ENCODE results near the gene HOXB8.

Gene HOXB8

GRCh38 chr17:48579760-48580554, 35.1 kb downstream of the HOXB8 start:
- H3K4me3 ChIP-seq (ENCODE audit: low read length): no peak overlapping the region
- H3K9me2 ChIP-seq (replicated peaks; ENCODE audit: insufficient read depth, low read length): no peaks in the 10 kb centered on the region
- H3K27me3 ChIP-seq (replicated peaks; ENCODE audit: insufficient read depth, low read length): no peaks in the 10 kb centered on the region
- H3K9me3 ChIP-seq (replicated peaks; ENCODE audit: insufficient read depth, low read length): no peaks in the 10 kb centered on the region
- H3K27ac ChIP-seq (ENCODE audit: low read length): no peak overlapping the region
- H3K4me1 ChIP-seq (ENCODE audit: low read length): peaks cover 8% of the 10 kb centered on the region
- no peak overlapping the region for H3K9ac ChIP-seq (ENCODE audit: low read length)
- H4K20me1 ChIP-seq (ENCODE audit: insufficient read depth, low read length): no peaks in the 10 kb centered on the region
- no peaks in the 10 kb centered on the region for H3F3A ChIP-seq (ENCODE audit: insufficient read depth, low read length)
- no peak overlapping the region for H3K4me2 ChIP-seq (ENCODE audit: low read depth, low read length)
- H3K79me2 ChIP-seq (ENCODE audit: low read length): peaks cover 12% of the 10 kb centered on the region
- no peaks in the 10 kb centered on the region for H3K36me3 ChIP-seq (replicated peaks; ENCODE audit: insufficient read depth, low read length)
- H2AFZ ChIP-seq (ENCODE audit: low read length): no peak overlapping the region
- no peak for DNase-seq
- no peak for TF ChIP-seq CTCF (IDR thresholded peaks at IDR 0.05; ENCODE audit: low read length)
- TF ChIP-seq EZH2phosphoT487 (IDR thresholded peaks at IDR 0.05; ENCODE audit: low read length): no peak
- TF ChIP-seq EZH2 (optimal IDR thresholded peaks at IDR 0.05; ENCODE audit: low read depth, low read length): no peak

- no peaks in the 10 kb centered on the region for H3K9me3 ChIP-seq (replicated peaks; ENCODE audit: insufficient read depth, low read length)
- H3K4me1 ChIP-seq (ENCODE audit: low read length): peaks cover 8% of the 10 kb centered on the region
- H3K27me3 ChIP-seq (replicated peaks; ENCODE audit: insufficient read depth, low read length): no peaks in the 10 kb centered on the region
- H3K4me2 ChIP-seq (ENCODE audit: low read depth, low read length): peak overlapping the region; percentile 86; the same call in 1 of the 2 replicates
- TF ChIP-seq EZH2phosphoT487 (IDR thresholded peaks at IDR 0.05; ENCODE audit: low read length): no peak
- no peak for TF ChIP-seq CTCF (IDR thresholded peaks at IDR 0.05; ENCODE audit: low read length)
- TF ChIP-seq EZH2 (optimal IDR thresholded peaks at IDR 0.05; ENCODE audit: low read depth, low read length): no peak
- no peaks in the 10 kb centered on the region for H3K36me3 ChIP-seq (replicated peaks; ENCODE audit: insufficient read depth, low read length)
- no peaks in the 10 kb centered on the region for H4K20me1 ChIP-seq (ENCODE audit: insufficient read depth, low read length)
- H3F3A ChIP-seq (ENCODE audit: insufficient read depth, low read length): no peaks in the 10 kb centered on the region
- no peak overlapping the region for H2AFZ ChIP-seq (ENCODE audit: low read length)
- H3K79me2 ChIP-seq (ENCODE audit: low read length): peaks cover 12% of the 10 kb centered on the region
- H3K27ac ChIP-seq (ENCODE audit: low read length): no peak overlapping the region
- H3K4me3 ChIP-seq (ENCODE audit: low read length): no peak overlapping the region
- no peak for DNase-seq
- no peak overlapping the region for H3K9ac ChIP-seq (ENCODE audit: low read length)
- H3K9me2 ChIP-seq (replicated peaks; ENCODE audit: insufficient read depth, low read length): no peaks in the 10 kb centered on the region
Measured at GRCh38 chr17:48579471-48579759, 35.7 kb downstream of the HOXB8 start.

GRCh38 chr17:48578616-48579470, 36.2 kb downstream of the HOXB8 start:
- peak overlapping the region; percentile 79 for H3K4me3 ChIP-seq (ENCODE audit: low read length)
- peak overlapping the region; percentile 75 for H2AFZ ChIP-seq (ENCODE audit: low read length)
- no peaks in the 10 kb centered on the region for H3F3A ChIP-seq (ENCODE audit: insufficient read depth, low read length)
- peak overlapping the region; percentile 22; the same call in 1 of the 2 replicates for H3K27ac ChIP-seq (ENCODE audit: low read length)
- H3K4me2 ChIP-seq (ENCODE audit: low read depth, low read length): peak overlapping the region; percentile 86
- H4K20me1 ChIP-seq (ENCODE audit: insufficient read depth, low read length): no peaks in the 10 kb centered on the region
- no peaks in the 10 kb centered on the region for H3K9me3 ChIP-seq (replicated peaks; ENCODE audit: insufficient read depth, low read length)
- H3K4me1 ChIP-seq (ENCODE audit: low read length): peaks cover 8% of the 10 kb centered on the region
- H3K79me2 ChIP-seq (ENCODE audit: low read length): peaks cover 12% of the 10 kb centered on the region
- H3K36me3 ChIP-seq (replicated peaks; ENCODE audit: insufficient read depth, low read length): no peaks in the 10 kb centered on the region
- no peak for DNase-seq
- no peaks in the 10 kb centered on the region for H3K27me3 ChIP-seq (replicated peaks; ENCODE audit: insufficient read depth, low read length)
- H3K9me2 ChIP-seq (replicated peaks; ENCODE audit: insufficient read depth, low read length): no peaks in the 10 kb centered on the region
- no peak for TF ChIP-seq EZH2 (optimal IDR thresholded peaks at IDR 0.05; ENCODE audit: low read depth, low read length)
- TF ChIP-seq CTCF (IDR thresholded peaks at IDR 0.05; ENCODE audit: low read length): no peak
- TF ChIP-seq EZH2phosphoT487 (IDR thresholded peaks at IDR 0.05; ENCODE audit: low read length): no peak
- peak overlapping the region; percentile 74 for H3K9ac ChIP-seq (ENCODE audit: low read length)
